Upper lobe of right lung (tissue), 1 donor: ENCODE data around the gene ST14. TPM values are rescaled to one million over a fixed set of nuclear protein-coding genes. Genes with fewer than 3 reads are reported as not detected.

Experiments used
- ATAC-seq: fragments of 200-7000 bp; cut with Tn5 transposase; one replicate; pipeline ENCODE4 v1.9.1; 2020; ENCODE audit warnings: mild to moderate bottlenecking, moderate library complexity
- DNase-seq: peaks from one replicate; pipeline ENCODE4 v3.0.0-alpha.2; 2020
- H3K27ac ChIP-seq: fragments of 200-600 bp; one replicate; pipeline ENCODE4 v1.8.0; 2022
- H3K27me3 ChIP-seq: fragments of 200-600 bp; one replicate; pipeline ENCODE4 v1.8.0; 2022; ENCODE audit warnings: mild to moderate bottlenecking
- H3K36me3 ChIP-seq: fragments of 200-600 bp; one replicate; pipeline ENCODE4 v1.8.0; 2022
- H3K4me1 ChIP-seq: fragments of 200-600 bp; one replicate; pipeline ENCODE4 v1.8.0; 2022
- H3K4me3 ChIP-seq: fragments of 200-600 bp; one replicate; pipeline ENCODE4 v1.8.0; 2022; ENCODE audit warnings: mild to moderate bottlenecking
- H3K9me3 ChIP-seq: fragments of 200-600 bp; one replicate; pipeline ENCODE4 v1.8.0; 2022
- intact Hi-C: fragments of 100-400 bp; cut with DNase I; formaldehyde crosslinking; loops from one replicate; pipeline ENCODE4 v1.11.0; 2022
- total RNA-seq: library from RNA; stranded (reverse); fragmentation: NEBNext Ultra II Directional; extraction: Animal tissue kit (Norgen Biotek cat#: 25700); gene quantifications from one replicate; pipeline ENCODE4 v1.2.1, GENCODE V29; 2021
- TF ChIP-seq, protein P1 (sequence below): fragments of 200-600 bp; IDR thresholded peaks from one replicate; pipeline ENCODE4 v1.8.0; 2022; ENCODE audit warnings: antibody characterized with exemption
- donor health status: DM: no; HTN: yes; CAD: no; lungs with severe emphysema.

Gene ST14
- total RNA-seq, 1 donor from 2014 or later, result 59.1 TPM

DNA sequence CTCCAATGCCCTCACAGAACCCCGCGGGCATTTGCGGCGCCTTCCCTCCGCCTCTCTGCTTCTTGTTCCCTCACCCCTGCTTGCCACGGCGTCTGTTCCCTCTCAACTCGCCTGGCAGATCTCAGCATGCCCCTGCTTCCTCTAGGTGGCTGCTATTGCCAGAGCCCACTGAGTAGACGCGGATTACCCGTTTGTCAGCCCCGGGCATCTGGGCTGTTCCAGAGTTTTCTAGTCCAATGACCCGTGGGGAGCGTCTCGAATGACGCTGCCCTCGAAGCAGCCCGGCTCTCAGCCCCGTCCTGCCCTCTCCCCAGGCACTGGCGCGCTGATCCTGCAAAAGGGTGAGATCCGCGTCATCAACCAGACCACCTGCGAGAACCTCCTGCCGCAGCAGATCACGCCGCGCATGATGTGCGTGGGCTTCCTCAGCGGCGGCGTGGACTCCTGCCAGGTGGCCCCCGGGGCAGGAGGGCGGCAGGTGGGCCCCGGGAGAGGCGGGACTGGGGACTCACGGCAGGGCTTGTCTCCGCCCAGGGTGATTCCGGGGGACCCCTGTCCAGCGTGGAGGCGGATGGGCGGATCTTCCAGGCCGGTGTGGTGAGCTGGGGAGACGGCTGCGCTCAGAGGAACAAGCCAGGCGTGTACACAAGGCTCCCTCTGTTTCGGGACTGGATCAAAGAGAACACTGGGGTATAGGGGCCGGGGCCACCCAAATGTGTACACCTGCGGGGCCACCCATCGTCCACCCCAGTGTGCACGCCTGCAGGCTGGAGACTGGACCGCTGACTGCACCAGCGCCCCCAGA is 49.7 kb downstream of the ST14 start:
- no peak for ATAC-seq
- TF ChIP-seq, protein P1, sequence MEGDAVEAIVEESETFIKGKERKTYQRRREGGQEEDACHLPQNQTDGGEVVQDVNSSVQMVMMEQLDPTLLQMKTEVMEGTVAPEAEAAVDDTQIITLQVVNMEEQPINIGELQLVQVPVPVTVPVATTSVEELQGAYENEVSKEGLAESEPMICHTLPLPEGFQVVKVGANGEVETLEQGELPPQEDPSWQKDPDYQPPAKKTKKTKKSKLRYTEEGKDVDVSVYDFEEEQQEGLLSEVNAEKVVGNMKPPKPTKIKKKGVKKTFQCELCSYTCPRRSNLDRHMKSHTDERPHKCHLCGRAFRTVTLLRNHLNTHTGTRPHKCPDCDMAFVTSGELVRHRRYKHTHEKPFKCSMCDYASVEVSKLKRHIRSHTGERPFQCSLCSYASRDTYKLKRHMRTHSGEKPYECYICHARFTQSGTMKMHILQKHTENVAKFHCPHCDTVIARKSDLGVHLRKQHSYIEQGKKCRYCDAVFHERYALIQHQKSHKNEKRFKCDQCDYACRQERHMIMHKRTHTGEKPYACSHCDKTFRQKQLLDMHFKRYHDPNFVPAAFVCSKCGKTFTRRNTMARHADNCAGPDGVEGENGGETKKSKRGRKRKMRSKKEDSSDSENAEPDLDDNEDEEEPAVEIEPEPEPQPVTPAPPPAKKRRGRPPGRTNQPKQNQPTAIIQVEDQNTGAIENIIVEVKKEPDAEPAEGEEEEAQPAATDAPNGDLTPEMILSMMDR, result no peak
- no peak overlapping the region for H3K4me3 ChIP-seq

DNA sequence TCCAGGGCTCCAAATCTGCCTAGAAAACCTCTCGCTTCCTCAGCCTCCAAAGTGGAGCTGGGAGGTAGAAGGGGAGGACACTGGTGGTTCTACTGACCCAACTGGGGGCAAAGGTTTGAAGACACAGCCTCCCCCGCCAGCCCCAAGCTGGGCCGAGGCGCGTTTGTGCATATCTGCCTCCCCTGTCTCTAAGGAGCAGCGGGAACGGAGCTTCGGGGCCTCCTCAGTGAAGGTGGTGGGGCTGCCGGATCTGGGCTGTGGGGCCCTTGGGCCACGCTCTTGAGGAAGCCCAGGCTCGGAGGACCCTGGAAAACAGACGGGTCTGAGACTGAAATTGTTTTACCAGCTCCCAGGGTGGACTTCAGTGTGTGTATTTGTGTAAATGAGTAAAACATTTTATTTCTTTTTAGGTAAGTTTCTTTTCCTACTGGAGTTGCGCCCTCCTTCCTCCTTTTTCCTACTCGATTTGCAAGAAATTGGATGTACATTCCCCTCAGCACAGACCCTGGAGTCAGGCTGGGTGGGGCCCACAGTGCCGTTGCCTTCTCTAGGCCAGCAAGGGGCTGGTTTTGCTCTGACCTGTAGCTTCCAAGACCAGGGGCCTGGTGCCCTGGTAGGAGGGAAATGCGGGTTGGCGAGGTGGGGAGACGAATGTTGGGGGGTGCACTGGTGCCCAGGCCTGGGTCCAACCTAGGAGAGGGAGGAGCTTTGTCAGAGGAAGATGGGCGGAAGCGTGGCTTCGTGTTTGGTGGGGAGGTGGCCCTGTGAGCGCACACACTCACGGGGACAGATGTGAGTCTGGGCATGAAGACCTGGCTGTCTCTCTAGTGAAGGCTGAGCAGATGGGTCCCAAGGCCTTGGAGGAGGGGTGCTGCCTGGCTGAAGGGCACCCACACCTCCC is 50.6 kb downstream of the ST14 start:
- TF ChIP-seq, protein P1, result no peak
- H3K4me1 ChIP-seq, result peaks cover 8% of the 10 kb centered on the region
- no peak overlapping the region for H3K27ac ChIP-seq
- peak; percentile 48 for DNase-seq
- H3K9me3 ChIP-seq, result no peaks in the 10 kb centered on the region
- no peak for ATAC-seq
- H3K4me3 ChIP-seq, result no peak overlapping the region
- H3K36me3 ChIP-seq, result no peaks in the 10 kb centered on the region
- intact Hi-C loops, result loop anchor here (10.0 kb wide), 1 partner anchor 215 kb away; the partner anchor contains the start of gene ADAMTS8
- no peaks in the 10 kb centered on the region for H3K27me3 ChIP-seq

More for the DNA sequence above, 49.7 kb downstream of the ST14 start:
- Histone ChIP-seq H3K9me3 (no peaks in the 10 kb centered on the region), H3K36me3 (no peaks in the 10 kb centered on the region), H3K4me1 (peaks cover 8% of the 10 kb centered on the region), H3K27ac (no peak overlapping the region), H3K27me3 (no peaks in the 10 kb centered on the region)
- intact Hi-C loops, result no loop called here
- peak; percentile 57 for DNase-seq

DNA sequence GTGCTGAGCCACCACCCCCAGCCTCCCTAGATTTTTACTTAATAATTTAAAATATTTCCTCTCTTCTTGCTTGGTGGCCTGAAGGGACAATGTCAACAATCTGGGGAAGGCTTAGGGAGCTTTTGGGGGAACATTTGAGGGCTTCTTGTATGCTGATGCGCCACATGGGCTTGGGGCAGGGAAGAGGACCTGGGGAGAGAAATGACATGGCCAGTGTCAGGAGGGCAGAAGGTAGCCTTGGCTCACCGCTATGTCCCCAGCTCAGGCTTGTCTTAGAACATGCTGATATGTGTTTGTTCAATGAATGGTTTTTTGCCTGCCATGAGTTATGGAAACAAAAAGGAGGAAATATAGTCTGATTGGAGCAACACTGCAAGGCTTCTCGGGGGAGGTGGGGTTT is 51.6 kb downstream of the ST14 start:
- Histone ChIP-seq H3K36me3 (no peaks in the 10 kb centered on the region), H3K27ac (no peak overlapping the region), H3K4me1 (peaks cover 8% of the 10 kb centered on the region), H3K27me3 (no peaks in the 10 kb centered on the region), H3K9me3 (no peaks in the 10 kb centered on the region), H3K4me3 (no peak overlapping the region)
- no peak for DNase-seq
- intact Hi-C loops, result loop anchor here (10.0 kb wide), 1 partner anchor 214 kb away; the partner anchor contains the start of gene ADAMTS8
- TF ChIP-seq, protein P1, result no peak
- ATAC-seq, result no peak

DNA sequence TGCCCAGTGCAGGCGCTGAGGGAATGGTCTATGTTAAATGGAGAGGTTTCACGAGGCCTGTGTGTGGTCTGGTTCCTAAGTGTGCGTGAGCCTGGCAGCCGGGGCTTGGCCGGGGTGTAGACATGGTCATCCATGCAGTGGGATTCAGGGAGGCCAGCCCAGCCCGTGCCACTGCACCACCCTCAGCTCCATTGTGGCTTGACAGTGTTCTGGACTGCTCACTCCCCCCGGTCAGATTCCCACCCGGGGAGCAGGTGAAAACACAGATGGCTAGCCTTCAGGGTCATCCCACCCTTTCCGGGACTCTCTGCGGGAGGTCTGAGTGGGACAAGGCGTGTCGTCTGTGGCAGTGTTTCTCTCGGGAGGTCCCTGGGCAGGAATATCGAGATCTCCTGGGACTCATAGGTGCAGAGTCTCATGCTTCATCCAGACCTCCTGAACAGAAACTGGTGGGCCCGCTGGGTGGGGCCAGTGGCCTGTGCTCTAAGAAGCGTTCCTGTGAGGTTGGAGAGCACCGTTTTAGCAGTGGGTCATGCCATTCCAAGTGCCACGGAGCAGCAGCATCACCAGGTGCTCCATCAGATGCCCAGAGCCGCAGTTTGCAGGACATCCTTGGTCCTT is 52.3 kb downstream of the ST14 start:
- no peaks in the 10 kb centered on the region for H3K27me3 ChIP-seq
- H3K4me3 ChIP-seq, result no peak overlapping the region
- H3K9me3 ChIP-seq, result no peaks in the 10 kb centered on the region
- no peak overlapping the region for H3K27ac ChIP-seq
- peaks cover 8% of the 10 kb centered on the region for H3K4me1 ChIP-seq
- ATAC-seq (no peak), DNase-seq (peak; percentile 60)
- H3K36me3 ChIP-seq, result no peaks in the 10 kb centered on the region
- TF ChIP-seq, protein P1, result no peak
- intact Hi-C loops, result loop anchor here (10.0 kb wide), 1 partner anchor 213 kb away; the partner anchor contains the start of gene ADAMTS8

DNA sequence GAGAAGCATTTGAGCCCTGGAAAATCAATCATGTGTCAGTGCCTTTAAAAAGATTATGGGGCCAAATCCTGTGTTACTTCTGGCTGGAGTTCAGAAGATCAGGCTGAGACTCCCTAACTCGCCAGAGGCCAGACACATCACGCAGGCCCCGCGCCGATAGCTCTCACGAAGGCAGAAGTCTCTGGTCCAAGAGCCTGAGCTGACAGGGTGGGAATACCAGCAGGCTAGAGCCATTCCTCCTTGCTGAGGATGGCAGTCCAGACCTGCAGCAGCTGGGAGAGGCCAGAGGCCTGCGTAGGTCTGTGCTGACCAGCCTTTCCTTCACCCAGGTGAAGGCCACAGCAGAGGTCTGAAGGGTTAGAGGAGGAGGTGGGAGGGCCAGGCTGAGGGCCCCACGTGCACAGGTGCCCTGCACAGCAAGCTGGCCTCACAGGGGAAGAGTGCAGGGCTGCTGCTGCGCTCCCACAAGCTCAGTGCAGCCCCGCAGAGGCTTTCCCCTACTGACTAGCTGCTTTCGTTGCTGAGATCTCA is 52.9 kb downstream of the ST14 start:
- intact Hi-C loops, result loop anchor here (10.0 kb wide), 1 partner anchor 212 kb away; the partner anchor contains the start of gene ADAMTS8
- Histone ChIP-seq H3K4me3 (no peak overlapping the region), H3K27me3 (no peaks in the 10 kb centered on the region), H3K9me3 (no peaks in the 10 kb centered on the region), H3K27ac (no peak overlapping the region), H3K36me3 (no peaks in the 10 kb centered on the region), H3K4me1 (peaks cover 8% of the 10 kb centered on the region)
- peak; percentile 55 for DNase-seq
- no peak for ATAC-seq
- TF ChIP-seq, protein P1, result no peak
